ENCODE data around the gene MGAT4C.
"Not testable (repeated sequence)": the region's sequence is repeated elsewhere in the genome, so short reads cannot be mapped to it uniquely, and the experiment has no call there.

The MGAT4C gene

GRCh38 chr12:86256163-86256562, at the start of gene MGAT4C:
TSS of gene MGAT4C (minus strand) at chr12:86256391.
- DNase-seq (ENCODE audit: low read depth), result no peak

- not testable (repeated sequence) for DNase-seq (ENCODE audit: low read depth)
Measured at GRCh38 chr12:86296396-86296795, 40.2 kb upstream of the MGAT4C start.

DNA sequence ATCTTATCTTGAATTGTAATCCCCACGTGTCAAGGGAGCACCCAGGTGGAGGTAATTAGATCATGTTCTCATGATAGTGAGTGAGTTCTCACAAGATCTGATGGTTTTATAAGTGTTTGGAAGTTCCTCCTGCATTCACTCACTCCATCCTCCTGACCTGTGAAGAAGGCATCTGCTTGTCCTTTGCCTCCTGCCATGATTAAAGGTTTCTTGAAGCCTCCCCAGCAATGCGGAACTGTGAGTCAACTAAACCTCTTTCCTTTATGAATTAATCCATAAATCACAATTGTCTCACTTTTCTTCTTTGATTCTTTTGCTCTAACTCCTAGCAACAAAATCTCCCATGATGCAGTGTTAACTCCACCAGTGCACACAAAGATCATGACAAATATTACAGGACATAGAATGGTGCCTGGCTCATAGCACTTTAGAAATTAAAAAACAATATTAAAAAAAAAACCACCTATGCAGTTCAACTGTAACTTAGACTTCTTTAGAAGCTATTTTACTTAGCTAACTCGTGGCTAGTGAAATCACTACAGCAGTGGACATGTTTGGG, 37.6 kb upstream of the MGAT4C start:
- DNase-seq (ENCODE audit: low read depth), result no peak

GRCh38 chr12:86292480-86292879, 36.3 kb upstream of the MGAT4C start:
- DNase-seq (ENCODE audit: low read depth), result no peak

GRCh38 chr12:86290615-86291014, 34.4 kb upstream of the MGAT4C start:
- DNase-seq (ENCODE audit: low read depth), result no peak

- no peak for DNase-seq (ENCODE audit: low read depth)
Measured at GRCh38 chr12:86286119-86286518, 29.9 kb upstream of the MGAT4C start.

DNA sequence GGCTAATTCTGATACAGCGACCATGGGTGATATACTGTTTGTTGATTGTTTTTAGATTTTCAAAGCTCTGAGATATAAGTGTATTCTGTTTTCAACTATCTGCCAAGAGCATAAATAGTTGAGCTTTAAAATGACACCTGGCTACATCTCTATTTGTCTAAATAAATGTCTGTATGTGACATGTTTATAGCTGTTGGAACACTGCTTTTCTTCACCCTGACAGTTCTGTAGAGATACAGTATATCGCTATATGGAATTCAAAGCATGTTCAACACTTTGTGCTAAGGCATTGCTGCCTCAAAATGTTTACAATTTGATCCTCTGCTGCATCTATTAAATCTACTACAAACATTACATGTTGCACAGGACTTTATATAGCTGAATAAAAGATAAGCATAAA, 27.4 kb upstream of the MGAT4C start:
- no peak for DNase-seq (ENCODE audit: low read depth)

DNA sequence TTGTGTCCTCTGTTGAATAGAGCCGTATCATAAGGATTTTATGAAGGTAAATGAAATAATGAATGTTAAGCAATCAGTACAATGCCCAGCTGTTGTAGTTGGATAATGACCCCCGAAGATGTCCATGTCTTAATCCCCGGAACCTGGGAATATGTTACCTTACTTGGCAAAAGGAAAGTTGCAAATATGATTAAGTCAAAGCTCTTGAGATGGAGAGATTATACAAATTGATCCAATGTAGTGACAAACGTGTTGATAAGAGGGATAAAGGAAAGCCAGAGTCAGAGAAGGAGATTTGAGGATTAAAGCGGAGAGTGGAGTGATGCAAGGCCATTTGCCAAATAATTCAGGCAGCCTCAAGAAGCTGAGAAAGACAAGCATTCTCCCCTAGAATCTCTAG, 19.2 kb upstream of the MGAT4C start:
- no peak for DNase-seq (ENCODE audit: low read depth)

- DNase-seq (ENCODE audit: low read depth), result no peak
Measured at GRCh38 chr12:86265329-86265695, 9.1 kb upstream of the MGAT4C start.

GRCh38 chr12:86264451-86265328, 8.5 kb upstream of the MGAT4C start:
- DNase-seq (ENCODE audit: low read depth), result no peak

- DNase-seq (ENCODE audit: low read depth), result no peak
Measured at GRCh38 chr12:86261578-86261977, 5.4 kb upstream of the MGAT4C start.

GRCh38 chr12:86261142-86261541, 5.0 kb upstream of the MGAT4C start:
- DNase-seq (ENCODE audit: low read depth), result no peak

GRCh38 chr12:86260183-86260582, 4.0 kb upstream of the MGAT4C start:
- no peak for DNase-seq (ENCODE audit: low read depth)

GRCh38 chr12:86257134-86257533, 943 bp upstream of the MGAT4C start:
- no peak for DNase-seq (ENCODE audit: low read depth)

- DNase-seq (ENCODE audit: low read depth), result no peak
Measured at GRCh38 chr12:86254399-86255107, 1.6 kb downstream of the MGAT4C start.

GRCh38 chr12:86249851-86250250, 6.3 kb downstream of the MGAT4C start:
- DNase-seq (ENCODE audit: low read depth), result no peak

- DNase-seq (ENCODE audit: low read depth), result no peak
Measured at GRCh38 chr12:86249276-86249675, 6.9 kb downstream of the MGAT4C start.

- no peak for DNase-seq (ENCODE audit: low read depth)
Measured at GRCh38 chr12:86247871-86248270, 8.3 kb downstream of the MGAT4C start.

DNA sequence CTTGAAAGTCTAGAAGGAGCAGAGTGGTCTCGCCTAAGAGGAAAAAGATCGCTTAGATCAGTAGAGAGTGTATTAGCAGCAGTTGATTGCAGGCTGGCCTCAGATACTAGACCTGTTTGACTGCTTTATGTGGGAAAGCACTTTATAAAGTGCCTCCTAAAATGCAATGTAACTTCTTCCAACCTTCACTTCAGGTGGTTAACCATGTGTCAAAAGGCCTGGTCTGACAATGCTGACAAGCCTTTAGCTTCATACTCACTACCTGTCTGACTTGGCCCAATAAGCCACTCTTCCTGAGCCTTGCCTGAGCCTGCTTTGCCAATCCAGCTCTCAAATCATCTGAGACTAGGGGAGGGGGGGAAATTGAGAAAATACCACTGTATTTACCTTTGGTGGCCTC, 14.6 kb downstream of the MGAT4C start:
- no peak for DNase-seq (ENCODE audit: low read depth)

GRCh38 chr12:86234316-86234855, 21.8 kb downstream of the MGAT4C start:
- DNase-seq (ENCODE audit: low read depth), result no peak

DNA sequence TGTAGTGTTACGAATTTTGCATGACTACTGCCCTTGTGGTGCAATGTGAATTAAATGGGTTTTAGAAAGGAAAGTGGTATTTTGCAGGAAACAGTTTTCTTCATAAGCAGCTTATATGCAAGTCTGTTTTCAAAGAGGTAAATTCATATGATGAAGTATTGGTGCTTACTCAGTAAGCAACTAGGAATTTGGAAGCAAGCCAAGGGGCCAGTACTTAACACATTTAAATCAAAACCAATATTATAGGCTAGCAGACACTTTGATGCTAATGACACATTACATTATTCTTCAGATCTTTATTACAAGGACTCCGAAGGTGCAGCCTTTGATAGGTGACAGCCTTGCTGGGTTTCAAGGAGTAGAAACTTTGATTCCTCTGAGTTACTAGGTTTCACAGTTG, 23.1 kb downstream of the MGAT4C start:
- no peak for DNase-seq (ENCODE audit: low read depth)

DNA sequence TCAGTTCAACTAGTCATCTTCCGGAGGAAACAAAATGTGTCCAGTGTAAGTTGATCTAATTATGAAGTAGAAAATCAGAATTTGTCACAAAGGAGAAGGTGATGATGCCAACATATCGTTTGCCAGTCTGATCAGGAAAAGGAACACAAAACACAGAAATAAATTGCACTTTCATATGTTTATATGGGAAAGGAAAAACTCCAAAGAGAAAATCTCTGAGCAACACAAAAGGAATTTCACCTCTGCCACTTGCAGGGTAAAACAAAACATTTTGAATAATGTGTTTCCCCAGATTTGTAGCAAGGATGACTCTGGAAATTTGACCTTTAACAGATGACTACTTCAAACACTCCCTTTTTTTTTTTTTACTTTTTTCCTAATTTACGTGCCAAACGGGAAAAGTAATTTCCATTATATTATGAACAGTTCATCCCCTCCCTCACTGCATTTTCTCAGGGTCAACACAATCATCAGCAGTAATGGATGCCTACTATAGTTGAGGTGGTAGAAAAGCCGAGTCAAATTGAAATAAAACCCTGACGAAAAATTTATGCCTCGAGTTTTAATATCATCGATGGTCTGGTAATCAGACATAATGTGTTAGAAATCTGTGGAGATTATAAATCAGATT, 25.6 kb downstream of the MGAT4C start:
- no peak for DNase-seq (ENCODE audit: low read depth)
